Stimulated activated CD8-positive, alpha-beta memory T cell treated with anti-CD3 and anti-CD28 coated beads, Interleukin-12 subunit alpha, Interleukin-12 subunit beta, amount 100 ng/mL, for 4 hours (primary cell): ENCODE measurements around the gene RAG2.

Source experiments
- DNase-seq: peaks from one replicate; pipeline ENCODE4 v3.0.0-alpha.2; 2020; ENCODE audit warnings: low read depth

RAG2 gene

DNA sequence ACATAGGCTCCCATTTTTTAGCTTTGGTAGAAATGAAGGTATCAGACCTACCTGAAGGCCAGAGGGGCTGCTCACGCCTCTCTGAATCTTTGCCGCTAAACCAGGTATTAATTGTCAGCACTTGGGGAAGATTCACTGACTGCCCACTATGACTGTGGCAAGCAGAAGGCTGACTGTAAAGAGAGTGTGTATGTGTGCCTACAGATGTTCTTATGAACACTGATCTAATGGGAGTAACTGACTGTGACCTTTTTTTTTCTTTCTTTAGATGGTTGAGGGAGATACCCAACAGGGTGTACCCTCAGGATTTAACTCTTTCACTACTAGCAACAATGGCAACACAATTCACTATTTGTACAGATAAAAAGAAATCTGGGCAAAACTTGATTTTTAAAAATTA lies at the start of gene RAG2:
TSS of gene RAG2 (minus strand) at position 186 of the 400 bp plus-strand sequence. CDS start 4,068 bp downstream, outside the sequence.
- DNase-seq: no peak

DNA sequence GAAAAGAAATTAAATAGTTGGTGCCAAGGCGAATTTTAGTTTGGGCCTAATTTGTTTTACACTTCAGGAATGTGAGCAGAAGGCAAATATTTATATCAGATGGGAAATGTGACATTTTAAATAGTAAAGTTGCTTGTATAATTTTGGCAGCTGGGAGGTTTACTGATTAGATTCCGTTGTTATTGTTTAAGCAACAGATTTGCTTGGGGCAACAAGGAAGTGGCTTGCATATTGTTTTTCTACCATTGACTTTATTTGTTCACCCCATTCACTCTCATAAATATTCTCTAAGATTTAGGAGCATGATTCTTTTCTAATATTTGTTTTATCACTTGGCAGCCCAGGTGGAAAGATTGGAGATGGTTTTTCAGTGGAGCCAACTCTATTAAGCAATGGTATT lies 40.5 kb upstream of the RAG2 start:
- no peak for DNase-seq

DNA sequence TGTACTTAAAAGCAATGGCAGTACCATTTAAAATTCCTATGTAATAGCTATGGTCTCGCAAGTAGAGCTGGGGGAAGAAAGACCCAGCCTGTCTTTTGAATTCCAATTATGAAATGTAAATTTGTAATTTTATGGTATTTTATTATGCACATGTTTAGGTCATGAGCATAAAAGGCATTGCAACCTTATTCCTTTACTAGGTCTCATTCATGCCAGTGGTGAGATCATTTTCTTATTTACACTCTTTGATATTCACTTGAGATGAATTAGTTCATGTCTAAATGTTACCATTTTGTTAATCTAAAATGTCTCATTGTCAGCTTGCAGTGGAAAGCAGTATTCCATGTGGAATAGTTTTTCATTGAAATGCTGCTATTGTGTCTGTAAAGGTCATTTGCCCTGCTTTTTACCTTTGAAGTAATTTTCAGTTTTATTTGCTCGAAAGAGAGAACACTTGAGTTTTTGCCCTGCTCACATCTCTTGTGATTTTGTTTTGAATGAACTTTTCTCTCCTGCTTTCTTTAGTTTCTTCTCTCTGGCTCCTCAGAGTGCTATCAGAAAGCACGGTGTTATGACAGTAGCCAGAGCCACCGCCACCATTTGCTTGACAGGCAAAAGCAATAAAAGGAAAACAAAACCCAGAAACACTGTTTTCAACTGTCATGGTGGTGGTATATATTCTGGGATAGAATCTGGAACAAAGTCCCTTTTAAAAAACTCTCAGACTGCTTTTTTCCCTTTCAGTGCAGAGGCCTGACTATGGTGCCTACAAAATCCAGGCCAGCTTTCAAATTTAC lies 37.2 kb upstream of the RAG2 start:
- DNase-seq: no peak

DNA sequence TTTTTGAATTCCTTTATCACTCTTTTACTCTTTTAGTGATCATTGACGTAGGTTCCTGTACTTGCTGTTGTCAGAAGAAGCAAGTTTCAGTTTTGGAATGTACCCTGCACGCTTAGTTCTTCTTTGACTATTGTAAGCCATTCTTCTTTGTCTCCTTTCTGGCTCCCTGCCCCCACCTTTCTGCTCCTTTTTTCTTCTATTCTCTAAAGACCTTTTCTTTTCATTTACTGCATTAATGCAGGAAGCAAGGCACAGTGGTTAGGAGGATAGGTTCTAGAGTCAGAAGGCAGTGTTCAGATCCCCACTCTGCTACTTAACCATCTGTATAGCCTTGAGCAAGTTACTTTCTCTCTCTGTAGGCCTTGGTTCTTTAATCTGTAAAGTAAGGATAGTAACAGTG lies 33.7 kb upstream of the RAG2 start:
- DNase-seq: no peak

DNA sequence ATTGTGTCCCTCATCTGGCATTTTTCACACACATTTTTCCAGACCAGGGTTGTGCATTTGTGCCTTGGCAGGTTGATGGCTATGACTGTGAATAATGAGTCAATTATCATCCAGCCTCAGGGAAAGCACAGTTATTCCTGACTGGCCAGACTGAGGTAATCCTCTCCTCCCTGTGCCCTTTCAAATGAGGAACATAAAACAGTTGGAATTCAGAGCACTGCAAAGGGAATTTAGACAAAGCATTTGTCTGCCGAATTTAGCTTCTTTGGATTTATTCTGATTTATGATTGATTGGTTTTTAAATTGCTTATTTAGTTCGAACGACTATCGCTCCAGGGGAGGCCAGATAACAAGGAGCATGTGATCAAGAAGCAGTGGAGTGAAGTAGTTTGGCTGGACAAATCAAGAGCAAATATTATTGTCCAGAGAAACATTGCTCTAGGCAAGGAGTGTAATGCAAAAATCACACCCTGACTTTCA lies 30.8 kb upstream of the RAG2 start:
- no peak for DNase-seq

DNA sequence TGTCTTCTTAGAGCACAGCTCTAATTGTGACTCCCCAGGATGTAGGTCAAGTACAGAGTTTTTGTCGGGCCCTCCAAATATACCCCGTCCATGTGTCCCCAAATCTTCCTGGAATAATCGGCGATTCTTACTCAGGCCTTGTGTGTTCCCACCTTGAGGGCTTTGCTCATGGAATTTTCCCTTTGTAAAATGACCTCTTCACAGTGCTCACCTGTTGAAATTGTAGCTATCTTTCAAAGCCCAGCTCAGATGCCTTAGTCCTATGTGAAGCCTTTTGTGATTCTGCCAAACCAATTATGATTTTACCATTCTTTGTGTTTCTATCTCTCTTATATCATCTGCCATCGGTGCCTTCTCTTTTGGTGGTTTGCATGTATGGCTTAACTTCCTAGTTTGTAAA lies 30.1 kb upstream of the RAG2 start:
- DNase-seq: no peak

DNA sequence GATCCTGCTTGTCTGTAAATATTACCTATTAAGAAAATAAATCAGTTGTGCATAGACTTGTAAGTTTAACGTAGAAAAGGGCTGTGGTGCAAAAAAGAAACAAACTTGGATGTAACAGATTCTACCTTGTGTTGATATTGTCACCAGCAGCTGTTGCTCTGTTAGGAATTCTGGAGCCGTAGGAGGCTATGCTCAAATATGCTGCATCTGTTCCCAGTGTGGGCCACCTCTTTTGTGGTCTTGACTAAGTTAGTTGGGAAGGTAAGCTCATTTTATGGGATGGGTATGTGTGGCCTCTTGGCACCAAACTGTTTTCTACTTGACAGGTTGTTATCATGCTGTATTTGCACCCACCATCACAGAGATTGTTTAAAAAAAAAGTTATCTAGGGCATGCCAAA lies 29.4 kb upstream of the RAG2 start:
- DNase-seq: no peak

DNA sequence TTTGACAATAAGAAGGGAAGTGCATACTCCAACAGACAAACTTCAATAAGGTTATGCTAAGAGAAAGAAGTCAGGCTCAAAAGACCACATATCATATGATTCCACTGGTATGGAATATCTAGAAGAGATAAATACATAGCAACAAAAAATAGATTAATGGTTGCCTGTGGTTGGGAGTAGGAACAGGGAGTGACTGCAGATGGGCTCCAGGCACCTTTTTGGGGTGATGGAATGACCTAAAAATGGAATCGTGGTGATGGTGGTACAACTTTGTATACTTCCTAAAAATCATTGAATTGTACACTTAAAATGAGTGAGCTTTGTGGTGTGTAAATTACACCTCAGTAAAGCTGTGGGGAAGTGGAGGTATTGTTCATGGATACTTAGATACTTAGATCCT lies 29.0 kb upstream of the RAG2 start:
- DNase-seq: no peak

DNA sequence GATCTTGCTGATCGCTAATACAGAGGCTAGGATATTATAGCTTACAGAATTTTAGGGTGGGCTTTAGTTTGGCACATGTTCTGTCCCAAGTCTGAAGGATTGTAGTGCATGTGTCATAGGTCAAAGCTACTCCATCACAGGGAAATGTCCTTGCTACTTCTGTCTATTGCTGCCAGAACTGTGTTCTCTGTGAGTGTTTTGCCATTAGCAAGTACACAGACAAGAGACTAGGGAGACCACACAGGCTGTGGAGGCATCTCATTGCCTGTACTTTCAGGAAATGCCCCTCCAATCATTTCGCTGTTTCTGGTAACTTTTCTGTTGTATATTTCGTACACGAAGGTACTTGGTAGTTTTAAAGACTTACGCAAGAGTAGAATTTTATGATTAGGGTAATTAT lies 25.5 kb upstream of the RAG2 start:
- no peak for DNase-seq

DNA sequence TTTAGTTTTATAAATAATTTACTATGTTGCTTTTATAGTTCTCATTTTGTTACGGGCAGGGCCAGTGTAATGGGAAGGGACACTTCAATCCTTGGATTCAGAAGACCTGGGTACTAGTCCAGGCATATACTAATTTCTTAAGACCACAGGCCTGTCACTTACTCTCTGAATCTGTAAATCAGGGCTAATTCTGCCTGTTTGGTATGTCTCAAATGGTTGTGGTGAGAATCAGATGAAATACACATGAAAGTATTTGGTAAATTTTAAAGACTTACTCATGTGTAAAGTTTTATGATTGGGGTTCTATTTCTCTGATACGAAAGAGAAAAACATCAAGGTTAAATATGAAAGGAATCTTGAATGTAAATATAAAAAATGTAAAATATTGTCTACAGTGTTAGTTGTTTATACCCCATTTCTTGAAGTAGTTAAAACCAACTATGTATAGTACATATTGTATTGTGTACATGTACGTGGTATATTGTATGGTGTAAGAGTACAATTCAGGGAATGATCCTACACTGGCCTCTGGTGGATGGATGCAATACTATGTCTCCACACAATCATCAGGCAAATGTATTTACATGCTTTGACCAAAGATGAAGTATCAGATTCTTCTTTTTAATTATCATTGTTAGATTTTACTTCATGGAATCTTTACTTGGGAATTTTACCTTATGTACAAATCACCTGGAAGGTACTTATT lies 24.5 kb upstream of the RAG2 start:
- no peak for DNase-seq

DNA sequence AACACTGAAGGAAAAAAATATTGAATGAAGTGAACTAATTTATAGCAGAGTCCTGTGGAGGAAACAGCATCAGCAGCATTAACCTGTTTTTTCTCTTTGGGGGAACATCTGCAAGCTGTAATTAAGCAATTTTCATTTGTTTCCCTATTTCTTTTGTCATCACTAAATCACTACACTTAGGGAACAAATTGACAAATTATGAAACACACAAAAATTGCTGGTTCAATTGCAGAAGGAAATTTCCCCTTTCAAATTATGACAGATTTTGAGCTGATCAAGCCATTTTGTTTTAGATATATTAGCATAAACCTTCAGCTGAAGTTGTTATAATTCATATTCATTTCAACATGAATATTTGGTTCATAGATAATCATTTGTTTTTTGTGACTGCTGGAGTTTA lies 22.2 kb upstream of the RAG2 start:
- DNase-seq: no peak

DNA sequence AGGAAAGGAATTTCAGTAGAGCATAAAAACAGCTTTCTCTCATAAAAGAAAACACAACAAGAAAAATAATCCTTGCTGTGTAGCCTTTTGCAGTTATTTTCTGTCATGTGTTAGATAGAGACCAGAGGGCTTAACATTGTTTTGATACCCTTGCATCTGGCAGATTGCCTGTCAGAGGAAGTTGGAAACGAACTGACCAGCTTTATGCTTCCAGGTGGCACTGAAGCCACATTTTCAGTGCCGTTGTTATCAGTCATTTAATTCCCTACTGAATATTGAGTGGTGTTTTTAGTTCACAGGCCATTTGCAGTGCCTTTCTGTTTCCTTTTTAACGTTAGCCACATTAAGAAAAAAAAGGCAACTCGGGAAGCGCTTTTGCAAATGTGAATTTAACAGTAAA lies 21.5 kb upstream of the RAG2 start:
- no peak for DNase-seq

DNA sequence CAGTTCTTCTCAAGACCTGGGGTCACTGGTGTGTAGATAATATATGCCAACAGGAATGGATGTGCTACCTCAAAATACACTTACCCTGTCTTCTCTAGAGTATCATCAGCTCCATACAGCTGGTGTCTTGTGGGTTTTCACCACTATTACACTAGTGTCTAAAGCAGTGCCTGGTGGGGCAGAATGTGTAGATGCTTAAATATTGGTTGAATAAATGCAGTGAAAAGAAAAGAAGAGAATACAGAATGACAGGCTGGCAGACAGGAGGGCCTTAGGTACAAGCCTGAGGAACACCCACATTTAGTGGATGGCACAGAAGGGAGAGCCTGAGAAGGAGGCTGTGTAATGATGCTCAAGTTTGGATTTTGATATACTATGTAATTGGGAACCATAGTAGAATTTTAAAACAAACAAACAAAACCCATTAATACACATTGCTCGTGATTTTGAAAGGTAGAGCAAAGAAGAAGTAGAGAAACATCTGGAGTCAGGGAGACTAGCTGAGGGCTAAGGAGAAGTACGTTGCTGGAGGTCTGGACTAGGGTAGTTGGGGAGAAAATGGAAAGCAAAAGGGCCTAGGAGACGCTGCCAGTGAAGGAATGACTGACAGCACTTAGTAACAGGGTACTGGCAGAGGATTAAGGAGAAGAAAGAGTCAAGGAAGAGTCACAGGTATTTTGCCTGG lies 20.5 kb upstream of the RAG2 start:
- no peak for DNase-seq

DNA sequence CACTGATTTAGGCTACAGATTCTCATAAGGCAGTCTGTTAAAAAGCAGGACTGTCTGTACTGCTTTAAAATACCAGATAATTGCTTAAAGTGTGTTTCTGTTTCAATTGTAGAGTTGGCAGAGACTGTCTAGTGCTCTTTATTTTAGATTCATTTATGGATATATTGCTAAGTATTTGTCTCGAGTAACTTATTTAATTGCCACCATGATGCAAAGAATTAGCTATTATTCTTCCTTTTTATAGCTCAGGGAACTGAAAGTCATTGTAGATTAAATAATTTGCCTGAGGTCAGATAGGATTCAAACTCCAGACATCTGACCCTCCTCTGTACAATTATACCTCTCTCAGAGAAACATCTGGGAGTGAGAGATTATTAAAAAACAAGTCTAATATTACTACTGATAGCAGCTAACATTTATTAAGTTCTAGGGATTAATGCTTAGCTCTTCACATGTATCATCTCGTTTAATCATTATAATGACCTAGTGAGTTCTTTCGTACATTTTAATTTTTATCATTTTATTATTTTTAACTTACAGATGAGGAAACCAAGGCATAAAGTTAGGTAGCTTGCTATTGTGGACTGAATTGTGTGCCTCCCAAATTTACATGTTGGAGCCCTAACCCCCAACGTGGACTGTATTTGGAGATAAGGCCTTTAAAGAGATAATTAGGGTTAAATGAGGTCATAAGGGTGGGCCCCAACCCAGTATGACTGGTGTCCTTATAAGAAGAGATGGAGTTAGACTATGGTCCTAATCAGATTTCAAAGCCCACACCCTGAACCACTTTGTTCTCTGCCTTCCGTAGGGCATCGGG lies 19.7 kb upstream of the RAG2 start:
- DNase-seq: no peak

DNA sequence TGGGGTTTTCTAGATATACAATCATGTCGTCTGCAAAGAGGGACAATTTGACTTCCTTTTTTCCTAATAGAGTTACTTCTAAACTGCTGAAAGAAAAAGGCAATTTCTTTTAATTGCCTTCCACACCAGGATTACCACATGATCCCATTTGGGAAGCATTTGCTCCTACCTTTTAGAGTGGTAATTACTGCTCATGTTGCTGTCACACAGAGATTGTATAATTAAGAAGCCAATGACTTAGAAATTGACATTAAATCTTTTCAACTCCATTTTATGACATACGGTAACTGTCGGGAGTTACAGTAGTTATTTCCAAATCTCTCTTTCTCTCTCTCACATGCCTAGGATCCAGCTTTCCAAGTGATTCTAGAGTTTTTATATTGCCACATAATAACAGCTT lies 17.8 kb upstream of the RAG2 start:
- DNase-seq: no peak

DNA sequence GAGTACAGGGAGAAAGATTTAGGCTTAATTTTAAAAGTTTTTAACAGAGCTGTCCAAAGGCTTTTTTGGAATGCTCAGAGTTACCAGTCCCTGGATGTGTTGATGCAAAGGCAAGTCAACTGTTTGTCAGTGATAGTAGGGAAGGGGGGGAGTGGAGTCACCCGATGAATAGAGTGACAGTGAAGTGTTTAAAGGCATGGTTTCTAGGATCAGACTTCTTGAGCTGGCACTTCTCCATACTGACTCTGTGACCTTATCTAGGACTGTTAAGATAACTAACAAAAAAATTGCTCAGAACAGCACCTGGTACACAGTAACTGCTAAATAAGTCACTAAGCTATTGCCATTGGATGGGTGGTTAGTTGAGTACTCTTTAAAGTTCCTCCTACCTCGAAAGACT lies 11.3 kb upstream of the RAG2 start:
- no peak for DNase-seq

DNA sequence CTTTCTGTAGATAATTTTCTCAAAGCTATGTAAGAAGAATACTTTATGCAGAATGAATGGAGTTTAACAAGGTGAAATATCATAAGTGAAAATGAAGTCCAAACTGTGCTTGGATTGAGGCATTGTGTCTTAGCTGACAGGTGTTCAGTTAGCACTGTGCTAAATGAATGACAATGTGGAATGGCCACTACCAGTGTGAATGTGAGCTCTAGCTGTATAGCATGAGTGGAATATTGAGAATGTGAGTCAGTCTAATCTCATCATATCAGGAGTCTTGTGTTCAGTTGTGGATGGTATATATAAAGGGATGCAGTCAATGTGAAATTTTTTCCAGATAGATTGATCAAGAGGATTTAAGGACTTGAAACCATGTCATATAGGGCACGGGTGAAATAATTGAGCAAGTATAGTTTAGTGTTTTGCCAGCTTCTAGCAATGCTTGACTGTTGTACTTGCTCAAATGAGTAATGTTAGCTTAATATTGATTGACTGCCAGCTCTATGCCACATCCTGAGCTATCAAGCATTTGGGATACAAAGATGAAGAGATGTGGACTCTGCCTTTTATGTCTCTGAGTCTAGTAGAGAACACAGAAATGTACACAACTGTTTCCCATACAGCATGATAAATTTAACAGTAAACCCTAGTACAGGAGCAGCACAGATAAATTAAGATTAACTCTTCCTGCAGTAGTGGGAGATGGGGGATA lies 10.6 kb upstream of the RAG2 start:
- no peak for DNase-seq

DNA sequence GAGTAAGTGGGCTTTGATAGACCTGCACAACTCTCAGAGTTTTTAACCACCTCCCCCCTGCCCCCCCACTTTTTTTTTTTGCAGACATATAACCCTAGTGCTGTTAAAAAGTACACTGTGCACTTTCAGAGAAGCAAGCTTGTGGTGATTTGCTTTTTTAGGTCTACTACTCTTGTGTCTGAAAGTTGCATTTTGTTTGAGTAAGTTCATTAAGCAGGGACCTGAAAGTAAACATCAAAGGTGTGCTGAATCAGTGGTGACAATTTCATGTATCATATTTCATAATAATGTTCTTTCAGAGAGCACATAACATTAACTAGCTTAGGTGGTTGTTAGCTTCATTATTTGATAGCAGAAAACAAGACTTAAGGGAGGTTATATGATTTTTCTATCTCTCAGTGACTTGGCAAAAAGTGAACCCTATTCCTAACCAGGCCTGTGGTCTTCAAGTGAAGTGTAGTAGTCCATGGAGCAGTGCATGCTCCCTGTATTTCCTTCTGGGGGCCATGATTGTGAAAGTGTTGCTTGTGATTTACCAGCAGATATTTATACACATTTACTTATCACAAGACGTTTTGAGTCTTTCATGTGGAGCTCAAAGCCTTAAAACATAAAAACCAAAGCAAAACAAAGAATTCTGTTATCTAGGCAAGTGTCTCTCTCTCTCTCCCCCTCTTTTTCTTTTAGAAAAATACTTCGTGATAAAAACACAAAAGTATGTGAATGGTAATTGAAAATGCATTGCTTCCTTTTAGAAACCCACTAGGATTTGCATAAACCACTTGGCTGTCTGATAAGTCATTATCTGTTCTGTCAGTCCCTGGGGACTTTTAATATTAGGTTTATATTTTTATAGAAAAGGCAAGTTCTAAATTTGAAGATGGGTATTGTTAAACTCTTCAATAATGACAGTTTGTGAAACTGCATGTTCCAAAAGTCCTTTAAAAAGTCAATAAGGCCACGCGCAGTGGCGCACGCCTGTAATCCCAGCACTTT lies 7.5 kb upstream of the RAG2 start:
- no peak for DNase-seq

DNA sequence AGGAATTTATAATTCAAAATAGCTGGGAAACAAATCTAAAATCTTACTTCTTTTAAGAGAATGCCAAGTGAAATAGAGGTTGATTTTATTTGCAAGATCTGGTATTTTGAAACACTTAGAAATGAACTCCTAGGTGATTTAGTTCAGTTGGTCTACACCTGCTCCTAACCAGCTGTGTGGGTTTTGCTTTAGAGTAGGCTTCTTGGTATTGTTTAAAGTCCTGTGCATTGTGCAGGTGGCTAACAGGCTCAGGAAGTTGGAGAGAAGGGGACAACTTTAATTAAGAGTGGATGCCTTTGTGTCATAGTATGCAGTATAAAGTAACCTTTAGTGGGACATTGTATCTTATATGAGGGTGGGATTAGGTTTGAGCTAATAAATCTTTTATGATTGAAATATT lies 4.1 kb upstream of the RAG2 start:
- DNase-seq: no peak

DNA sequence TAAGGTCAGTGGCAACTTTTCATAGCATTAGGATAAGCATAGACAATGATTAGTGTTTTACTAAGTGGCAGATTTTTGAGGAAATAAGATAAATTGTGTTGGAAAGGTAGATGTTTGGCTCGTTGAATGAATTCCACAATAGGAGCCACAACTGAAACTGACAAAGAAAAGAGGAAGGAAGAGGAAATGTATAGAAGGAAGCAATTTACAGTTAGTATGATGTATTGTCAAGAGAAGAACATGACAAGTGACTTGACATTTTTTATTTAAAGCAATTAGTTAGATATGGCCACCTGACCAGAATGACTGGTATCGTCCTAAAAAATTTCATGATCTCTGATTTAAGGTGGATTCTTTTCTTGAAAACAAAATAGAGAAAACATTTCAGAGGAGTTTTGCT lies 3.1 kb upstream of the RAG2 start:
- DNase-seq: no peak
